Erythroblast (primary cell): ENCODE results near the gene SEC61B.
"Not testable (repeated sequence)": the region's sequence is repeated elsewhere in the genome, so short reads cannot be mapped to it uniquely, and the experiment has no call there.

ENCODE experiments used
- DNase-seq, 2 experiments: peaks; one replicate each; lab custom pipeline; 2025; lab: John Stamatoyannopoulos, UW
- GATA1 ChIP-seq: IDR thresholded peaks from 2 replicates; pipeline ENCODE4 v1.6.1; 2011; ENCODE audit warnings: low read depth, mild to moderate bottlenecking, control low read depth, low read length, moderate library complexity
- POLR2A ChIP-seq: IDR thresholded peaks from 2 replicates; pipeline ENCODE4 v1.6.1; 2011; ENCODE audit warnings: mild to moderate bottlenecking, low read length

SEC61B gene

GRCh38 chr9:99184475-99185347, 37.4 kb upstream of the SEC61B start:
- TF ChIP-seq GATA1 = no peak
- TF ChIP-seq POLR2A = no peak
- DNase-seq = peak; percentile 76 to 87

- TF ChIP-seq GATA1 (no peak), POLR2A (no peak)
- no peak for DNase-seq
Measured at GRCh38 chr9:99185348-99185632, 36.8 kb upstream of the SEC61B start.

- TF ChIP-seq GATA1 (no peak), POLR2A (no peak)
- no peak for DNase-seq
Measured at GRCh38 chr9:99185934-99186333, 36.1 kb upstream of the SEC61B start.

GRCh38 chr9:99187311-99187710, 34.8 kb upstream of the SEC61B start:
- no peak for DNase-seq
- TF ChIP-seq GATA1 (no peak), POLR2A (no peak)

- TF ChIP-seq POLR2A (no peak), GATA1 (no peak)
- DNase-seq = no peak
Measured at GRCh38 chr9:99189186-99189585, 32.9 kb upstream of the SEC61B start.

- no peak for DNase-seq
- TF ChIP-seq POLR2A (no peak), GATA1 (no peak)
Measured at GRCh38 chr9:99189887-99190596, 32.0 kb upstream of the SEC61B start.

GRCh38 chr9:99190597-99191283, 31.3 kb upstream of the SEC61B start:
- TF ChIP-seq GATA1 = no peak
- no peak for TF ChIP-seq POLR2A
- no peak for DNase-seq

GRCh38 chr9:99192786-99193465, 29.2 kb upstream of the SEC61B start:
- TF ChIP-seq GATA1 (no peak), POLR2A (no peak)
- DNase-seq = no peak

- no peak for DNase-seq
- no peak for TF ChIP-seq POLR2A
- no peak for TF ChIP-seq GATA1
Measured at GRCh38 chr9:99193466-99193821, 28.6 kb upstream of the SEC61B start.

GRCh38 chr9:99196484-99196883, 25.6 kb upstream of the SEC61B start:
- DNase-seq = not testable (repeated sequence)

GRCh38 chr9:99197124-99197630, 24.9 kb upstream of the SEC61B start:
- DNase-seq = no peak
- TF ChIP-seq POLR2A (no peak), GATA1 (no peak)

GRCh38 chr9:99197987-99198386, 24.1 kb upstream of the SEC61B start:
- no peak for DNase-seq
- no peak for TF ChIP-seq POLR2A
- no peak for TF ChIP-seq GATA1

- DNase-seq = no peak
- no peak for TF ChIP-seq GATA1
- TF ChIP-seq POLR2A = no peak
Measured at GRCh38 chr9:99199938-99200539, 22.0 kb upstream of the SEC61B start.
